SH-SY5Y (cell line): ENCODE results near the gene SLC7A6OS.

Experiments
- GATA2 ChIP-seq: IDR thresholded peaks from 2 replicates; pipeline ENCODE4 v1.6.1; 2011; ENCODE audit warnings: mild to moderate bottlenecking, low read depth, low read length
- GATA3 ChIP-seq: IDR thresholded peaks from 2 replicates; pipeline ENCODE4 v1.6.1; 2011; ENCODE audit warnings: low read depth, mild to moderate bottlenecking, low read length, moderate library complexity

Gene SLC7A6OS

DNA sequence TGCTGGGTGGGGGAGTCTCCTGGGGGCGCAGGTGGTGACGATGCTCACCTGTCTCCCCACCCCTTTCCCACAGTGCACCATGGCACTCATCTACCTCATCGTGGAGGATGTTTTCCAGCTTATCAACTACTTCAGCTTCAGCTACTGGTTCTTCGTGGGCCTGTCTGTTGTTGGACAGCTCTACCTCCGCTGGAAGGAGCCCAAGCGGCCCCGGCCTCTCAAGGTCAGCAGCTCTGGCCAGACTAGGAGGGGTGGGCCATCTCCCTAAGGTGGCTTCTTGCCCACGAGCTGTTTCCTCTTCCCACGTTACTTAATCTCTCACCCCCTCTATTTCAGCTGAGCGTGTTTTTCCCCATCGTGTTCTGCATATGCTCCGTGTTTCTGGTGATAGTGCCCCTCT lies 14.5 kb downstream of the SLC7A6OS start:
- TF ChIP-seq GATA2 (no peak), GATA3 (no peak)

DNA sequence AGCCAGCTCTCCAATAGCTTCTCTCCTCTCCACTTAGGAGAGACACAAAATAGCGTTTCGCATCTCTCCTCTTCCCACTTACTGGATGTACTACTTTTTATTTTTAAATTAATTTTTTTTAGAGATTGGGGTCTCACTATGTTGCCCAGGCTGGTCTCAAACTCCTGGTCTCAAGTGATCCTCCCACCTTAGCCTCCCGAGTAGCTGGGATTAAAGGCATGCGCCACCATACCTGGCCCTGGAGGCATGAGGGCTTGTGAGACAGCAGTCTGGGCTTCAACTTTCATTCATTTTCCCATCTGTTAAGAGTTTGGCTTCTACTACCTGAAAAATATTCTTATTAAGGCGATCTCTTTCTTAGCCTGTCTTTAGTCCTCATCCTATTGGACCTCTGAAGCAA lies 18.3 kb downstream of the SLC7A6OS start:
- TF ChIP-seq GATA3 (no peak), GATA2 (no peak)

DNA sequence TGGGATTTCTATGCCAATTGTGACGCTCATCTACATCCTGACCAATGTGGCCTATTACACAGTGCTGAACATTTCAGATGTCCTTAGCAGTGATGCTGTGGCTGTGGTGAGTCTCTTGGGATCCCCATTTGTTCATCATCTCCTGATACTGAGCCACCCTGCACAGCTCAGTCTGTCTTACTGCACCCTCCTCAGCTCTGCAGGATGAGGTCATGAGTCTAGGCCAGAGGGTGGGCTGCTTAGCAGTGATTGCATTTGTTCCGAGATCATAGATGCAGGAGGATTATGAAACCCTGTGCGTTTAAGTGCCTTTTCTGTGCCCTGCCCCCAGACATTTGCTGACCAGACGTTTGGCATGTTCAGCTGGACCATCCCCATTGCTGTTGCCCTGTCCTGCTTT lies 19.5 kb downstream of the SLC7A6OS start:
- TF ChIP-seq GATA2 = no peak

DNA sequence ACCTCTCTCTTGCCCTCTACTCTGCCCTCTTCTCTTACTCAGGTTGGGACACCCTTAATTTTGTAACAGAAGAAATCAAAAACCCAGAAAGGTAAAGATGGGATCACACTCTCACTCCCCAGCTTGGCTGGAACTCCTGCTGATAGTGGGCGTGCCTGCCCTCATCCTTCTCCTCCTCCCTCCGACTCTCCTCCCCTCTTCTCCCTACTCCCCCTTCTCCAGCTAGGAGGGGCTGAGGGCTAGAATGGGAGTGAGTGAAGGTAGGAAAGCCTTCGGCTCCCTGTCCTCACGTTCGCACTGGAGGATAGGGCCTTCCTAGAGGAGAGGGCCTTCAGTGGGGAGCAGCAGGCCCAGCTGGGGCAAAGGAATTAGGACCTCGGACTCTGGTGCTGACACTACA lies 20.3 kb downstream of the SLC7A6OS start:
- no peak for TF ChIP-seq GATA3
- no peak for TF ChIP-seq GATA2

DNA sequence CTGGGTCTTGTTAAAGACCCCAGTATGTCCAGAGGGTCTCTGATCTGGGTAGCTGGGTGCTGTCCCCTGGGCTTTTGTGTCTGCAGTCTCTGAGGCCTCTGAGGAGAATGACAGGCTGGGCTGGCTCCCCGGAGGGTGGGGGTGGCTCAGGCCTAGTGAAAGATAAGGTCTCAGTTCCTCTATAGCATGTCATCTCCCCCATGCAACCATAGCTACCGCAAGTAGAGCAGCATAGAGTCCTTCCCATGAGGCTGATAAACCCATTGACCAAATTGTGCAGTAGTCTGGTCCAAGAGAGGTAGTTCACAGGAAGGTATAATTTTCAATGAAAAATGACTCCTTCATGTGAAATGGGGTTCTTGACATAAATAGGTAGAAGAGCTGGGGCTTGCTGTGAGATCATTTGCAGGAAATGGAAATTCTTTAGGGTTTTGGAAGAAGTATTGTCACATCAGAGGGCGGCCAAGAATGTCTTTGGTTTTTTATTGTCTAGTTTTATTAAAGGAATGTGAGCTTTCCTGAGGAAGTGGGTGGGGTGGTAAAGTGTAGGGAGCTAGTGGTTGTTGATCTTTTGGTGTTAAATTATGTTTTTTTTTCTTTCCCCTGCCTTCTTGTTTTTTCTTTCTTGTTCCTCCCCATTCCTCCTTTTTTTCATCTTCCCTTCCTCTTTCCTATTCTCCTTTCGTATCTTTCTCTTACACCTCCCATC lies 21.0 kb downstream of the SLC7A6OS start:
- no peak for TF ChIP-seq GATA2
- TF ChIP-seq GATA3 = no peak

DNA sequence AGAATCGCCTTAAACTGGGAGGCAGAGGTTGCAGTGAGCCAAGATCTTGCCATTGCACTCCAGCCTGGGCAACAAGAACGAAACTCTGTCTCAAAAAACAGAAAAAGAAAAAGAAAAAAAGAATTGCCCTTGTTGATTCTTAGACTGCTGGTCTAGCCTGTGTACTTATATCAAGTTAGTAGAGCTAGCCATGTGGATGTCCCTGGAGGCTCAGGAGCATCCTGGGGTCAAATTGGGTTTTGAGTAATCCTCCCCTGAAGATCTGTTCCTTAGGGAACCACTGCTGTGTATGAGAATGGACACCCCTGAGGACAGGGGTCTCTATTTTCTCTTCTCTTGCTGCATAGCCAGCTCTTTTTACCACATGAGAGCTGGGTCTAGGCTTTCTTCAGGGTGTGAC lies 21.5 kb downstream of the SLC7A6OS start:
- TF ChIP-seq GATA2 = no peak

DNA sequence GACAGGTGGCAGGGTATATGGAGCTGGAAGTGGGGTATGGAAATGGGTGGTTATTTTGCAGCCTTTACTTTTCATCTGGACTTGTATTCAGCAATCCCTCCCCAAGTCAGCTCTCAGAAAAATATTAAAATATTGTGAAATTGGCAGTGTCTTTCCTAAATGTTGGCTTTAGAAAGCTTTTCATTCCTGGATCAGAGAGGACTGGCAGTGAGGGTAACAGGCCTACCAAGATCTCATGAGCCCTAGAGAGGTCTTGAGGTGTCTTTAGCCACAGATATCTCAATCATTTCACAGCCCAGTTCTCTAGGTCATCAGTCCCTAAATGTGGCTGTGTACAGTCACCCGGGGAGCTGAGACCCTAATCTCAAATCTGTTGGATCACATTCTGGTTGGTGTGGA lies 22.5 kb downstream of the SLC7A6OS start:
- TF ChIP-seq GATA2 (no peak), GATA3 (no peak)

DNA sequence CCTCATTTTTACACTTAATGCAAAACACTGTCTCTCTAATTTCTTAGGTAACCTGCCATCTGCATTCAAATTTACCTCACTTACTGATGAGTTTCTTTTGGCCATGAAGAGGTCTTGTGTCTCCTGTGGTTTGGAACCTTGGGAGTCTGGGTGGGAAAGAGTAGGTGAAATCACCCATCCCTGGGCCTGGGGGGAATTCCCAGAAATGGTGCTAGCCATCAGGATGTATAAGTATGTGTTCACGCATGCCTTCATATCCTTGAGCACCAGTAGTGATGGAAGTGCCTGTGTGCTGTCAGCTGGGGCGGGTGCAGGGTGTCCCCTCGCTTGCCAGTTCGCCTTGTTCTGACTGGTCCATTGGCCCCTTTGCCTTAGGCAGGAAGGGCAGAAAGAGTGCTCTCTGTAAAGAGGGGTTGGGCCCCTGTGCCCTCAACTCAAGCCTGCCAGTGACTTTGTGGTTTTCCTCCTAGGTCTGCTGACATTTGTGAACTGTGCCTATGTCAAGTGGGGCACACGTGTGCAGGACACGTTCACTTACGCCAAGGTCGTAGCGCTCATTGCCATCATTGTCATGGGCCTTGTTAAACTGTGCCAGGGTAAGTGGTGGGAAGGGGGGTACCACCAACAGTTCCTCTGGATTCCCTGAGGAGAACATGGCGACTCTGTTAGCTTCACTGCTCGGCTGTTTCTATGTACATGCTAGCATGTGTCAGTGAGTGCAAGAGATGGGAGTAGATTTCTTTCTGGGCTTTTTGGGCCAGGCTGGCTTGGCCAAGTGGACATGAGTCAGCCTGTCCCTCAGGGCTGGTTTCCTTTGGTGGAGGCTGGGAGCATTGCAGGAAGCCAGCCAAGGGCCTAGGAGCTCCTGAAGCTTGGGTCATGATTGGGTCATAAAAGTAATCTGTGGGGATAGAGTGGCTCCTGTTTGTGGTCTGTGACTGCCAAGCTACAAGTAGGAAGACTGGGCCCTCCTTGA lies 23.2 kb downstream of the SLC7A6OS start:
- TF ChIP-seq GATA3 (no peak), GATA2 (no peak)

DNA sequence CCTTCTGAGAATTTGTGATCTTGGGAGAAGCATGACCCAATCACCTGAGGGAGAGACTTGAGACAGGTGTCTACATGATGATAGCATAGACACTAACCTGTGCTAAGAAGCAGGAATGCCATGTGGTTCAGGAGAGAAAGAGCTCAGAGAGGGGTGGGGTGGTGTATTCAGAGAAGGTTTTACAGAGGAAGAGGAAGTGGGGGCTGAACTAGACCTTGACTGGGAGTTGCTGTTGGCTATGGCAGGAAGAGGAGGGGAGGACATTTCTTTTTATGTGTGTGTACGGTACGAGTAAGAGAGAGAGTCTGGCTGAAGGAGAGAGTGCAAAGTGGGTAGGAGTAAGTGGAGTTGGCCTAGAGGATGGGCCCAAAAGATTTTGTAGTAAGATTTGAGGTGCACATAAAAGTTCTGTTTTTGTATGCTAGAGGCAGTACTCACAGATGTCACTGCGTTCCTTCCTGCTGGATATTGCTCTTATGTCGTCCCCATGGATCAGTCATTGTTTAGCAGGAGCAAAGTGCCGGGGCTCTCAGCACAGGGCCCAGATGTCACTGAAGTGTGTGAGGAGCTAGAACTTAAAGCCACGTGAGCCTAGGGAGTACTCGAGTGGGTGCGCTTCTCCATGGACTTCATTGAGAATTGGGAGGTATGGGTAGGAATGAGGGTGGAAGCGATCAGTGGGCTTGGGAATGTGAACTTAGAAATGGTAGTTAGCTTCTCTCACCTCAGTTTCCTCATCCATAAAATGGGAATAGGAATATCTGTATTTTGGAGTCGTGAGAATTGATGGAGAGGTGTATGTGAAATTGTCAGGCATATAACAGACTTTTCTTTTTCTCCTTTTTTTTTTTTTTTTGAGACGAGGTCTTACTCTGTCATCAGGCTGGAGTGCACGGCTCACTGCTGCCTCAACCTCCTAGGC lies 24.3 kb downstream of the SLC7A6OS start:
- TF ChIP-seq GATA2 = no peak
- no peak for TF ChIP-seq GATA3

DNA sequence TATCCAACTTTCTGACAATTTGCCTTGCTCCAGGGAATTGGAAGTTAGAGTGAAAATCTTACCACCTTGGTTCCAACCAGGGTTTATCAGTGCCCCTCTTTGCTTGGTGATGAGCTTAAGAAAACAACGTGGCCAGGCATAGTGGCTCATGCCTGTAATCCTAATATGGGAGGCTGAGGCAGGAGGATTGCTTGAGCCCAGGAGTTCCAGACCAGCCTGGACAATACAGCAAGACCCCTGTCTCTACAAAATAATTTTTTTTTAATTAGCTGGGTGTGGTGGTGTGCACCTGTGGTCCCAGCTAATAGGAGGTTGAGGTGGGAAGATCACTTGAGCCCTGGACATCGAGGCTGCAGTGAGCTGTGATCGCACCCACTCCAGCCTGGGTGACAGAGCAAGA lies 25.1 kb downstream of the SLC7A6OS start:
- TF ChIP-seq GATA3 (no peak), GATA2 (no peak)

DNA sequence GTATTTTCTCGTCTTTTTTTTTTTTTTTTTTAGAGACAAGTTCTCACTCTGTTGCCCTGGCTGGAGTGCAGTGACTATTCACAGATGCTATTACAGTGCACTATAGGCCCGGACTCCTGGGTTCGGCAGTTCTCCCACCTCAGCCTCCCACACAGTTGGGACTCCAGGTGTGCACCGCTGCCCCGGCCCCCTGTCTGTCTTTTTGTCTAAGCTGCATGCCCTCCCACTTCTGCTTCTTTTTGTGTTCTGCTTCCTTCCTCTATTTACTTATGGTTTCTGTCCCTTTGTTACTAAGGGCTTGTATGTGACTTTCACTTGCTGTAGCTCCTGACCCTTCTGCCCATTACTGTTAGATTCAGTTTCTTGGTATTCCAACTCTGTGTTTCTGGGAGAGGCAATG lies 25.9 kb downstream of the SLC7A6OS start:
- TF ChIP-seq GATA2 (no peak), GATA3 (no peak)

DNA sequence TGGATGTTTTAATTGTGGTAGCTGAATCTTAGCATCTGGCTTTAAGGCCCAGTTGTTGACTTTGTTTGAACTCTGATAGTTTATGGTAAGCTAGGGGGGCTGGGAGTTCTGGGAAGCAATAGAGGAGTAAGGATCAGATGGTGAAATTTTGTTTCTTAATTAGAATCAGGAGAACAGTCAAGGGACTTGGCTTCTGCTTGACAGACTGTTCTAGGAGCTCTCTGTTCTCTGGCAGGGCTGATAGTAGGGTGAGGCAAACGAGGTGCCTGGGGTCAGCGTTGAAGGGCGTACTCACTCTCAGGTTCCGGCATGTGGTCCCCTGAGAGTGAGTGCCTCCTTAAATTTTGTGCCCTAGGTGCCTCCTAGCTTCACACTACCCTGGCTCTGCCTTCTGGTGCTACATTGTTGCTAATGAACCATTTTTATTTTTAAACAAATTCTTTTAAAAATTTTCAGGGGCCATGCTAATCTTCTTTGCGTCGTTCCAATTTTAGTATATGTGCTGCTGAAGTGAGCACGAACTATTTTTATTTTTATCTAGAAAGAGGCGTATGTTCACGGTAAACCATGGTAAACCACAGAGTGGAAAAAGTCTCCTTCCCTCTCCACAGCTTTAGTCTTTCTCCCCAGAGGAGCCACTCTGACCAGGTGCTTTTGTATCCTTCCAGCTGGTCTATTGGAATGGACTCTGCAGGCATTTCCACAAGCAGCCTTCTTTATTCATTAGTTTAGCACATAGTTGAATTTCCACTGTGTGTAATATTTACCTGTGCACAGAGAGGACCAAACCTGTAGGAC lies 26.7 kb downstream of the SLC7A6OS start:
- TF ChIP-seq GATA3 (no peak), GATA2 (no peak)

DNA sequence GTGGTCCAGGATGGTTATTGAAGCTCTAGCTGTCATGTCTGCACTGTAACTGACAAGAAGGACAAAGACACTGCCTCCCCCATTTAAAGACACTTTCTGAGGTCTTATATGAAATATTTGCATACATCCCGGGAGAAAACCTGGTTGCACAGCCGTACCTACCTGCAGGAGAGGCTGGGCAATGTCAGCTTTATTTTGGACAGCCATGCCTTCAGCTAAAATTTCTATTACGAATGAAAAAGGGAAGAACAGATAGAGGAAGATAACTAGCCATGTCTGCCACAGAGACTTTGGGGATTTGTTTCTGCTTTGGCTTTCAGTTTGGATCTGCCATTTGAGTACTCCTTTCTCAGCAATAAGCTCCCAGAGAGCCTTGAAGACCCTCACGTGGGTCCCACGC lies 27.4 kb downstream of the SLC7A6OS start:
- TF ChIP-seq GATA2 = no peak
